HepG2 (cell line): ENCODE measurements around the gene DYRK2. TPM values are rescaled to one million over a fixed set of nuclear protein-coding genes. Genes with fewer than 3 reads are reported as not detected.

Experiments
- ATAC-seq: fragments of 200-7000 bp; cut with Tn5 transposase; 3 replicates; pipeline ENCODE4 v1.9.1; 2020; ENCODE audit warnings: mild to moderate bottlenecking, moderate library complexity
- BruUV-seq: library from RNA; stranded (reverse); fragments of 400-500 nt; replicated peaks from 2 replicates; lab custom pipeline; 2021; lab: Mats Ljungman, UMichigan
- CTCF ChIA-PET: fragments of 300-600 bp; formaldehyde crosslinking; extraction: SDS; loops from one replicate; lab custom pipeline; 2021; ENCODE audit warnings: low total read pairs, inconsistent platforms, low intra/inter-chr PET ratio; lab: Yijun Ruan, JAX
- POLR2A ChIA-PET: fragments of 350-600 bp; sonication (Branson Sonifier 250); formaldehyde crosslinking; loops from one replicate; lab custom pipeline; 2020; ENCODE audit warnings: antibody characterized with exemption, inconsistent platforms; lab: Yijun Ruan, JAX
- DNase-seq: peaks from one replicate; pipeline ENCODE4 v3.0.0-alpha.2; 2015; ENCODE audit warnings: low spot score
- FAIRE-seq: peaks from 3 replicates; lab custom pipeline; 2011; peaks lifted over from hg19 to GRCh38; lab: Jason Lieb, UNC
- H2AFZ ChIP-seq: one replicate; pipeline ENCODE4 v1.6.1; 2011; ENCODE audit warnings: low read length, inconsistent platforms
- H3K27ac ChIP-seq: fragments of 300-600 bp; 3 replicates; pipeline ENCODE4 v1.8.0; 2011; ENCODE audit warnings: mixed run types, mild to moderate bottlenecking, mixed read lengths, low read length, inconsistent platforms; ENCODE audit not compliant: insufficient read depth; ENCODE audit errors: extremely low read length
- H3K27me3 ChIP-seq, 2 experiments: fragments of 200-600 bp in 1 of 2; 2 replicates in 1 of 2; 3 replicates in 1 of 2; pipeline versions ENCODE4 v1.6.0 to v1.8.0; 2011; ENCODE audit warnings: low read length in 2 of 2, mild to moderate bottlenecking in 2 of 2, moderate library complexity in 2 of 2, inconsistent platforms in 1 of 2; ENCODE audit not compliant: insufficient read depth in 2 of 2, control insufficient read depth in 1 of 2
- H3K36me3 ChIP-seq, 2 experiments: fragments of 200-600 bp in 1 of 2; replicated peaks in 1 of 2; 2 replicates in 1 of 2; 3 replicates in 1 of 2; pipeline versions ENCODE4 v1.5.1 to v1.8.0; 2011; ENCODE audit warnings: low read length in 2 of 2, inconsistent platforms in 1 of 2; ENCODE audit not compliant: insufficient read depth in 2 of 2, control insufficient read depth in 1 of 2
- H3K4me1 ChIP-seq: 2 replicates; pipeline ENCODE4 v1.5.1; 2012; ENCODE audit warnings: low read length, inconsistent platforms; ENCODE audit not compliant: insufficient read depth
- H3K4me2 ChIP-seq: 2 replicates; pipeline ENCODE4 v1.6.0; 2011; ENCODE audit warnings: low read depth, low read length, inconsistent platforms
- H3K4me3 ChIP-seq, 3 experiments: fragments of 200-600 bp in 1 of 3; sonication (generic), shearing (Covaris generic) in 1 of 3; replicated peaks in 1 of 3; 2 replicates each; pipeline ENCODE4 v1.5.1; 2011 to 2016; ENCODE audit warnings: low read length in 3 of 3, inconsistent platforms in 2 of 3, low read depth in 2 of 3, mild to moderate bottlenecking in 2 of 3, control low read depth in 1 of 3, mixed read lengths in 1 of 3; ENCODE audit not compliant: insufficient read depth in 1 of 3
- H3K79me2 ChIP-seq: one replicate; pipeline ENCODE4 v1.6.1; 2011; ENCODE audit warnings: low read length, inconsistent platforms; ENCODE audit not compliant: insufficient read depth
- H3K9ac ChIP-seq: 2 replicates; pipeline ENCODE4 v1.6.0; 2011; ENCODE audit warnings: mild to moderate bottlenecking, low read depth, low read length, inconsistent platforms; ENCODE audit not compliant: insufficient read depth
- H3K9me3 ChIP-seq: 2 replicates; pipeline ENCODE4 v1.5.1; 2012; ENCODE audit warnings: mild to moderate bottlenecking, low read length
- H4K20me1 ChIP-seq: 2 replicates; pipeline ENCODE4 v1.6.0; 2011; ENCODE audit warnings: inconsistent platforms, mild to moderate bottlenecking, low read length, moderate library complexity; ENCODE audit not compliant: insufficient read depth
- DNMT3B ChIP-seq: conservative IDR thresholded peaks from 2 replicates; pipeline ENCODE4 v1.6.1; 2016; ENCODE audit warnings: missing biosample characterization, control low read depth
- GPN1 ChIP-seq: sonication (generic); formaldehyde crosslinking; IDR thresholded peaks from 2 replicates; pipeline ENCODE4 v1.5.1; 2020; ENCODE audit warnings: missing genetic modification reagents, borderline replicate concordance
- HDAC1 ChIP-seq: sonication (generic); formaldehyde crosslinking; IDR thresholded peaks from 2 replicates; pipeline ENCODE4 v1.5.1; 2020; ENCODE audit warnings: mild to moderate bottlenecking, missing genetic modification reagents
- RELA ChIP-seq: sonication (generic); formaldehyde crosslinking; IDR thresholded peaks from 2 replicates; pipeline ENCODE4 v1.4.0; 2020; ENCODE audit warnings: missing genetic modification reagents
- ZBTB20 ChIP-seq: sonication (generic); formaldehyde crosslinking; IDR thresholded peaks from 2 replicates; pipeline ENCODE4 v1.8.1; 2023; ENCODE audit warnings: missing genetic modification reagents, low read depth, mild to moderate bottlenecking, borderline replicate concordance
- ZNF264 ChIP-seq: sonication (generic); formaldehyde crosslinking; IDR thresholded peaks from 2 replicates; pipeline ENCODE4 v1.4.0; 2020; ENCODE audit warnings: missing genetic modification reagents
- ZNF567 ChIP-seq: sonication (generic); formaldehyde crosslinking; IDR thresholded peaks from 2 replicates; pipeline ENCODE4 v1.8.1; 2023; ENCODE audit warnings: mild to moderate bottlenecking, missing genetic modification reagents, borderline replicate concordance
- ZNF713 ChIP-seq: sonication (generic); formaldehyde crosslinking; IDR thresholded peaks from 2 replicates; pipeline ENCODE4 v1.4.0; 2020; ENCODE audit warnings: mild to moderate bottlenecking, missing genetic modification reagents
- ZNF839 ChIP-seq: sonication (generic); formaldehyde crosslinking; IDR thresholded peaks from 2 replicates; pipeline ENCODE4 v1.4.0; 2020; ENCODE audit warnings: missing genetic modification reagents, mild to moderate bottlenecking, borderline replicate concordance
- WGBS: methylation state at CpG from one replicate; pipeline ENCODE4 v1.1.6; 2017; ENCODE audit warnings: low lambda C conversion rate; 5-methylcytosine and 5-hydroxymethylcytosine counted together
- in situ Hi-C: cut with HindIII; loops from 2 replicates; pipeline ENCODE4 v1.10.0; 2017; ENCODE audit warnings: low pct_unique_long_range_greater_than_20kb; ENCODE audit not compliant: extremely low pct_ligation_motif_present
- intact Hi-C: fragments of 100-400 bp; cut with micrococcal nuclease; formaldehyde crosslinking; loops from one replicate; pipeline ENCODE4 v1.10.0; 2022; ENCODE audit not compliant: unreplicated experiment
- polyA plus RNA-seq, 8 experiments: library from polyadenylated mRNA; depleted of rRNA in 3 of 8; stranded (reverse) in 7 of 8; unstranded in 1 of 8; fragments of >200 nt; fragmentation: Illumina TruSeq in 4 of 8; extraction: Trizol in 4 of 8; gene quantifications; 2 replicates each; pipeline versions ENCODE4 v1.2.1 to v1.2.3, GENCODE V29; 2011 to 2016; ENCODE audit warnings: low read depth in 4 of 8, missing spikeins in 1 of 8, mixed read lengths in 1 of 8; ENCODE audit not compliant: insufficient read depth in 1 of 8
- total RNA-seq, 5 experiments: library from RNA; depleted of rRNA; stranded (reverse); fragments of >200 nt; fragmentation: Illumina TruSeq; extraction: Trizol; gene quantifications; 2 replicates each; pipeline ENCODE4 v1.2.3, GENCODE V29; 2016; ENCODE audit warnings: low read depth in 1 of 5
- TF ChIP-seq, protein P1 (sequence below): sonication (generic); formaldehyde crosslinking; IDR thresholded peaks from 2 replicates; pipeline ENCODE4 v1.8.1; 2023; ENCODE audit warnings: mild to moderate bottlenecking, missing genetic modification reagents

The DYRK2 gene
- total and polyA plus RNA-seq, 2 of the 13 experiments (the other 11 are each of a cell fraction or from before 2014, with no cell fraction given), result 8.2 to 11.5 TPM

DNA sequence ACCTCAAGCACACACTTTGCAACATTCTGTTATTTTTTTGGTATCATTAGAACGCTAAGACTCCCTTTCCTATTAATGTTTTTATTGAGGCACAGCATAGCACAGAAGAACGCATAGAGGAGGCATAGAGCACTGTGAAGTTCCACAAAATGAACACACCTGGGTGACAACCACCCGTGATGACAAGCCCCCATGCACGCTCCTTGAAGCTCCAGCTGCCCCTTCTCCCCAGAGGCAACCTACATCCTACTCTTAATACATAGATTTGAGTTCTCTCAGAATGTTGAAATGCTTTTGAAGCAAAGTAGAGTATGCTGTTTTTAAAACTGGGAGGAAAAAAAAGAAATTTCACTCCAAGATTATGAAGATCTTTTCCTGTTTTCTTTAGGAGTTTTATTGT lies 55.5 kb downstream of the DYRK2 start:
- Histone ChIP-seq H3K9ac (no peak overlapping the region), H3K9me3 (no peaks in the 10 kb centered on the region), H3K36me3 (no peaks in the 10 kb centered on the region), H3K4me3 (no peak overlapping the region), H3K79me2 (no peaks in the 10 kb centered on the region), H3K4me1 (no peaks in the 10 kb centered on the region), H3K4me2 (no peak overlapping the region), H3K27ac (no peak overlapping the region), H3K27me3 (0 out of 5 replicates have a peak, but pooled peaks cover 0 to 2% of the 10 kb centered on the region in 2 experiments), H4K20me1 (no peaks in the 10 kb centered on the region)
- ATAC-seq (no peak), DNase-seq (no peak), FAIRE-seq (no peak)
- ChIA-PET POLR2A (no interaction called here), CTCF (no interaction called here)
- in situ Hi-C loops, result no loop called here
- TF ChIP-seq RELA (no peak), ZNF264 (CRISPR knock-in tag) (no peak), DNMT3B (CRISPR knock-in tag) (no peak), ZBTB20 (CRISPR knock-in tag) (no peak), ZNF567 (CRISPR knock-in tag) (no peak), ZNF713 (CRISPR knock-in tag) (no peak), HDAC1 (CRISPR knock-in tag) (no peak), ZNF839 (no peak), GPN1 (CRISPR knock-in tag) (no peak)
- TF ChIP-seq, protein P1, sequence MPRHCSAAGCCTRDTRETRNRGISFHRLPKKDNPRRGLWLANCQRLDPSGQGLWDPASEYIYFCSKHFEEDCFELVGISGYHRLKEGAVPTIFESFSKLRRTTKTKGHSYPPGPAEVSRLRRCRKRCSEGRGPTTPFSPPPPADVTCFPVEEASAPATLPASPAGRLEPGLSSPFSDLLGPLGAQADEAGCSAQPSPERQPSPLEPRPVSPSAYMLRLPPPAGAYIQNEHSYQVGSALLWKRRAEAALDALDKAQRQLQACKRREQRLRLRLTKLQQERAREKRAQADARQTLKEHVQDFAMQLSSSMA (CRISPR knock-in tag), result no peak
- TF ChIP-seq, all 625 proteins: peak for 0
- intact Hi-C loops, result no loop called here
- BruUV-seq, result no TSS peak
- no peak overlapping the region for H2AFZ ChIP-seq
- WGBS, result 11% methylated on average over 4 of the region's 4 CpGs
